HG03060 (cell line): ENCODE results near the gene LYST.
A peak's percentile ranks its signal among the peaks of the same experiment; 100 is the strongest.

ENCODE experiments used
- ATAC-seq: cut with Tn5 transposase; IDR thresholded peaks from one replicate; pipeline ENCODE4 v1.9.1; 2021; ENCODE audit warnings: low read depth, moderate number of reproducible peaks; ENCODE audit not compliant: unreplicated experiment

Gene LYST

DNA sequence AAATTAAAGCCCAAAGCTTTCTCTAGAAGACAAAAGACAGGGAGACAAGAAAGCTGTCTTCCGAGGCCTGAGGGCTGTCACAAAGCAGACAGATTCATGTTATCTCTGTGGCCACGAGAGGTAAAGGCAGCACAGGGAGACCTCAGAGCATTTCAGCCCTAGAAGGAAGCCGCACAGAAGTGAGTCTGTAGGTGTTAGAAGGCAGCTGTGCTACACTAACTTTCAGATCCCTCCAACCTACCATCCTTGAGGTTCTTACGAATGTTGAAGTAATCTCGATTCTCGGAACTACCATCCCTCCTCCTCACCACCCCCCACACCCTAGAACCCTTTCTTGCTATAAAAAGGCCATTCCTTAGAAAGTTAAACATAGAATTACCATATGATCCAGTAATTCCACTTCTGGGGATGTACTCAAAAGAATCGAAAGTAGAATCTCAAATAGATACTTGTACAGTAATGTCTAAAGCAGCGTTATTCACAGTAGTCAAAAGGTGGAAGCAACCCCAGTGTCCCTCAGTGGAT lies 21.5 kb upstream of the LYST start:
- ATAC-seq: peak; percentile 75

- ATAC-seq: no peak
These were observed 21.0 kb upstream of the LYST start for GRCh38 chr1:235887676-235888075.

DNA sequence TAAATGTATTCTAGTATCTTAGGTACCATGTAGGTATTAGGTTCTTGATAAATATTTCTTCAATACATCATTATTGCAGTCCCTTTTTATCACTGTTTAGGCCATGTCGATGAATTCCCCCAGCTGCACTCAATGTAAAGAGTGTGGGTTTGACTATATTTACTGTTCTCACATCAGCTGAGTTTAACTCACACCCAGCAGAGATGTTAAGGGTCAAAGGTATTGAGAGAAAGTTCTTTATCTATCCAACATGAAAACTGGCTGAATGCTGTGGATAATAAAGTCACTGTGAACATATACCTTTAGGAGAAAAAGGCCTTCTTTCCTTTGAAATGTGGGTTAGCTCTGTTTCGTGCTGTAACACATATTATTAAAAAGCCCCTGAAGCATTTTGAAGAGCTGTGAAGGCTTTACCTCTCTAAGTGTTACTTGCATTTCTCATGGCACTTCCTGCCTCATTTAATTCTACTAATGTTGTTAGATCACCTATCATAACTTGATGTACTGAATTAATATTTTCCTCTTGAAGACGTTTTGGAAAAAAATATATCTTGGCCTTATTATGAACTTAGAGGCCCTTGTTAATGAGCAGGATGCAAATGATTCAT lies 19.1 kb upstream of the LYST start:
- ATAC-seq: no peak

GRCh38 chr1:235883261-235883927 lies 16.7 kb upstream of the LYST start:
- no peak for ATAC-seq

DNA sequence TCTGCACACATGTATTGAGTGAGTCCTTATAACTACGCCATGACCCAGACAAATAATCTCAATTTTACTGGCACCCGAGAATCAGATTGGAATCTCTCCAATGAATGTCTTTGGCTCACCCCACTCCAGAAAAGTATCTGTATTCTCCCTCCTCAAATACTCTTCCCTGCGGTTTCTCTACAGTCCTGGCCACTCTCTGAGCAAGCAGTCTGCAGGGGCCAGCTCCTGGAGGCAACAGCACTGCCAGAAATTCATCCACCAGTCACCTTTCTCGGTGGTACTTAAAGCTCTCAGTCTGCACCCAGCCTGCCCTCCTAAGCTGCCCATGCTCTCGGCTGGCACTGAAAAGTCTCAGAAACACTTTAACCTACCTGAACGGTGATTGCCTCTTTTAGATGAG lies 16.1 kb upstream of the LYST start:
- ATAC-seq: no peak

- no peak for ATAC-seq
These were observed 15.4 kb upstream of the LYST start for GRCh38 chr1:235881930-235882700.

DNA sequence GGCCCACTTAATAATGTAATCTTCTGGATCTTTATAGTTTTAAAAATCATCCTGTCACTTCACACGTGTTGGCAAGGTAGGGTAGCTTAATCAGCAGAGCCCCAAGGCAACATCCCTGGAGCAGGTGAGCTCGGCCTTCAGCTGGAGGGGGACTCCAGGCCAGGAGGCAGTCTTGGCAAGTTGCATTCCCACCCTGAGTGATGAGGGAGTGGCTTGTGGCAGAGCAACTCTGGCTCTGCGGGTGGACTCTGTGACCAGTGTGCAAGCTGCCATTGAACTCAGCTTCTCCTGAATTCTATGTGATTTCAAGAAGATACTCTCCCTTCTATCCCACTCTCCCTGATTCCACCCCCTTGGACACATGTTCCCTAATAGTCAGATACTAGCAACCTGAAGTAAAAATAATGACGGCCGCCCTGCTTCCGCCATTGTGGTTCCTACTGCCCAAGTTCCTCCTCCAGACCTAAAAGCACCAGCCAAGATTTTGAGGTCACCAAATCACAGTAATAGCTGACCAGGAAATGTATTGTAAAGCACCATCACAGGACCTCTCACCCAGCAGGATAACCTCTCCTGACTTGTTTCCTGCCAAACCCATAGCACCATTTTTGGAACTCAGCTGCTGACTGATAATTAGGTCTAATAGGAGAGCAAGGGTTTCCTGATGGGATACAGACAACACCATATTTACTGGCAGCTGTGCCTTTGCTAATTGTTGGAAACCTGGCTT lies 11.5 kb upstream of the LYST start:
- ATAC-seq: no peak

DNA sequence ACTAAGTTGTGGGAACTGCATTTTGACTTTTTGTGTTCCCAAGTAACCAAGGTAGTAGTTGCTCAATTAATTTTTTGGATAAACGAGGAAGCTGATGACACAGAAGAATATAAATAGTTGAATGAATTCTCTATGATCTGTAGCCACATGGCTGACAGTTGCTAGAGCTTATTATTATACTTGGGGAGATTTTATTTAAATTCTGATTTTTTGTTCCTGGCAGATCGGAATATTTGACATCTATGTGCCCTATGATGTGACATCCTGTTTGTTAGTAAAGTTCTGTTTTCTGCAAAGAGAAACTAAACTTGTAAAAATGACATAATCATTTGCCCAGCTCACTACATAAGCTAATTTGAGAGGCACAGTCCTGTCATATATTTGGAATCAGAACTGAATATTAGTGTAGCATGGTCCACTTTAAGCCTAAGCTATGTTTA lies 9.7 kb upstream of the LYST start:
- ATAC-seq: no peak

GRCh38 chr1:235875036-235875597 lies 8.4 kb upstream of the LYST start:
- ATAC-seq: no peak

DNA sequence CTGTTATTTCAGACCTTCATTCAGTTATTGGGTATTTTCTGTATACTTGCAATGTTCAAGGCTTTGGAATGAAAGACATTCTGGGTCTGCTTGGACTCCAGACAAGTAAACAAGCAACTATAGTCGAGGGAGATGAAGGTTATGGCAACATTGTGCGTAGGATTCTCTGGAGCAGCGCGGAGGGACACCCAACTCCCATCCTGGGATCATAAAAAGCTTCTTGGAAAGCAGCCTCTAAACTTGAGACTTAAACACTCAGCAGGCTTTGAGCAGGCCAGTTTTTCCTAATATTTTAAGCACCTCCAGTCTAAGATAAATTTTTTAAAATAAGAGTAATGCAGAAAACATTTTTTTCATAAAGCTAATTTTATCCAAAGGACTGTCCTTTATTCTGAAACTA lies 7.6 kb upstream of the LYST start:
- no peak for ATAC-seq

DNA sequence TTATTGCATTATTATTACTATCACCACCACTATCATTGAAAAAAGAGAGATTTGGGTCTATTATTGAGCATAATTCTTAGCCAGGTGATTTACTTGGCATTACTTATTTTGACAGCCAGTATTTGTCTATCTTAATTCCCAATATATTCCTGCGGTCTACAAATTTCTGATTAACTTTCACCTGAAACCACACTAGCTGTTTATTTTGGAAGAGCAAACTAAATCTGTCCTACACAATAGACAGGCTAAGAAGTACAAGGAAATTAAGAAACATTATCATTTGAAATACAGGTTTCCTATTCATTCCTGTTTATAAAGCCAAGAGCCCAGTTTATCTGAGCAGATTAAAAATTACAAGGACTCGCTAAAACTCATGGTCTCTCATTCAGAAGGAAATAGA lies 6.9 kb upstream of the LYST start:
- ATAC-seq: no peak

DNA sequence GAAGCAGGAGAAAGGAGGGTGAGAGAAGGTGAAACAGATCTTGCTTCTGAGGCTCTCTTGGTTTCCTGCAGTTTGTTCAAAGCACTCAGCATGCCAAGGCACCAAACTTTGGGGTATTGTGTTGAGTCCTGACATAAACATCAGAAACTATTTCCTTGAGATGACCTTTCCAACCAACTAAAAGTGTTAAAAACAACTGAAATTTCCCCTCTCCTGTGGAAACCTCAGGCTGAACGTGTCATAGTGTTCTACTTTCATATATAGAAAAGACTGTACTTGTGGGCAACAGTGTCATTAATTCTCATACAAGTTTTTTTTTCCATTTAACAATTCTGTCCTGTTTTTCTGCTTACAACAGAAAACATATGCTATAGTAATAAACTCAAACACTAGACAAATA lies 6.3 kb upstream of the LYST start:
- no peak for ATAC-seq

- no peak for ATAC-seq
These were observed 5.6 kb upstream of the LYST start for GRCh38 chr1:235872270-235872669.

DNA sequence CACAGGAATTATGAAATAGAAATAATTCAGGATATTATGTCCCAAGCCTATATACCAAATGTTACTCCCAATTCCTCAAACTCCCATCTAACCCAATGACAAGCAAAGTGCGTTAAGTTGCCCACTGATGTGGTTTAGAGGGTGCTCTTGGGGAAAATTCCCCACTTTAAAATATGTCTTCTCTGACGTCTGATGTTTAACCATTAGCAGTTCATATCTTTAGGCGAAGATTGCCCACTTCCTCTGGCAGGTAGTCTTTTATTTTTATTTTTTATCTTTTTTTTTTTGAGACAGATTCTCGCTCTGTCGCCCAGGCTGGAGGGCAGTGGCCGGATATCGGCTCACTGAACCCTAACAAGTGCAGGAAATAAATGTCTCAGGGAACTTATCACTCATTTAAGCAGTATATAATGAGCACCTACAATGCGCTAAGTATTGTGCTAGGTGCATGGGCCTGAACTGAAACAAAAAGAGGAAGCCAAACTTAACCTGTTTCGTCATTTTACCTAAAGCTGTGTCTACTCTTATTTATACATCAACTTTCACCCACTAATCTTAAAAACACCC lies 1.3 kb upstream of the LYST start:
- ATAC-seq: peak; percentile 48

- ATAC-seq: peak; percentile 26
These were observed 473 bp upstream of the LYST start for GRCh38 chr1:235866913-235867845.

DNA sequence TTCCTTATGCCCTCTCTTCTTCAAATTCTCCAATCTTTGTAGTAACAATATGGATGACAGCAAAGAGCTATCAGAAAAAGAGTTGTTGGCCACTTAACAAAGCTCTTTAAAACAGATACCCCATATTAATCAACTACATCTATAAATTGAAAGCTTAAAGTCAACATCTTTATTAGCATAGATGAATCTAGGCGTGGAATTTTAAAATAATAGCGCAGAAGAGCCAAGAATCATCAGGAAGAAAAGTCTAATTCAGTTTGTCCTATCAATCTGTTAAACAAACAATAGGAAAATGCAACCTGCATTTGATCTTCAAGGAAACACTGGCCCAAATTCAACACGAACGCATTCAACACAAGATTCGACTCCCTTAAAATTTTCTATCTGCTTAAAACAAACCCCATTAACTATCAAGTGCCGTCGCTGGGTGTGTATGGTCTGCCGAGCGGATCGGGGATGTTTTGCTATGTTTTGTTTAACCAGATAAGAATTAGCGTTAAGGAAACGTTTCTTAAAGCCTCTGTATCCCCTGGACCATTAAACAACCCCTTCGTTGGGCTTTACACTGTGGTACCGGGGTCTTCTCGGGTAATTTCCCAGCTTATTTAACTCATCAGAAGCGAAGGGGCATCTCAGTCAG lies 1.0 kb downstream of the LYST start:
- no peak for ATAC-seq

GRCh38 chr1:235864931-235865525 lies 1.7 kb downstream of the LYST start:
- no peak for ATAC-seq

DNA sequence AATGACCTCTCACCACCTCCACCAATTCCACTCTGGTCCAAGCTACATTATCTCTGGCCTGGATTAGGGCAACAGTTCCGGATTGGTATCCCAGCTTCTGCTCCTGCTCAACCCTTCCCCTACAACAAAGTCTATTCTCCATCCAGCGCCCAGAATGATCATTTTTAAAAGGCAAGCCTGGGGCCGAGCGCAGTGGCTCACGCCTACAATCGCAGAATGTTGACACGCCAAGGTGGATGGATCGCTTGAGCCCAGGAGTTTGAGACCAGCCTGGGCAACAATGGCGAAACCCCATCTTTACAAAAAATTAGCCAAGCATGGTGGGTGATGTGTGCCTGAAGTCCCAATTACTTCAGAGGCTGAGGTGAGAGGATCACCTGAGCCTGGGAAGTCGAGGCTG lies 2.2 kb downstream of the LYST start:
- ATAC-seq: no peak
